Esophagus muscularis mucosa (tissue), 4 donors: ENCODE measurements around the gene PHACTR3. TPM values are rescaled to one million over a fixed set of nuclear protein-coding genes. Genes with fewer than 3 reads are reported as not detected.
A peak's percentile ranks its signal among the peaks of the same experiment; 100 is the strongest.

ENCODE experiments used
- DNase-seq: peaks from one replicate; pipeline ENCODE4 v3.0.0-alpha.2; 2017; ENCODE audit errors: extremely low spot score
- H3K27ac ChIP-seq, 4 donors: fragments of 200-600 bp; sonication (generic); replicated peaks in 1 of 4; 1 replicate in 3 of 4; 2 replicates in 1 of 4; pipeline ENCODE4 v1.5.1; 2016 to 2019; ENCODE audit warnings: mild to moderate bottlenecking in 1 of 4
- H3K27me3 ChIP-seq, 4 donors: fragments of 200-600 bp; sonication (generic); one replicate each; pipeline versions ENCODE4 v1.5.1 to v1.6.0; 2016 to 2019
- H3K36me3 ChIP-seq, 4 donors: fragments of 200-600 bp; sonication (generic); one replicate each; pipeline ENCODE4 v1.5.1; 2016 to 2019
- H3K4me1 ChIP-seq, 4 donors: fragments of 200-600 bp; sonication (generic); one replicate each; pipeline ENCODE4 v1.5.1; 2016 to 2019
- H3K4me3 ChIP-seq, 4 donors: fragments of 200-600 bp; sonication (generic); 1 replicate in 2 of 4; 2 replicates in 2 of 4; pipeline ENCODE4 v1.5.1; 2016 to 2019; ENCODE audit warnings: mild to moderate bottlenecking in 4 of 4, moderate library complexity in 1 of 4
- H3K9me3 ChIP-seq, 4 donors: fragments of 200-600 bp; sonication (generic); 1 replicate in 3 of 4; 2 replicates in 1 of 4; pipeline ENCODE4 v1.5.1; 2016 to 2019
- CTCF ChIP-seq, 3 experiments: fragments of 200-600 bp in 2 of 3; fragments of 450-650 bp in 1 of 3; sonication (generic) in 2 of 3; IDR thresholded peaks; one replicate each; pipeline ENCODE4 v1.5.1; 2017 to 2019; ENCODE audit warnings: antibody characterized with exemption in 3 of 3, mild to moderate bottlenecking in 2 of 3, moderate library complexity in 1 of 3
- EP300 ChIP-seq: sonication (generic); formaldehyde crosslinking; IDR thresholded peaks from one replicate; pipeline ENCODE4 v1.6.1; 2017; ENCODE audit warnings: antibody characterized with exemption
- POLR2A ChIP-seq: fragments of 450-650 bp; IDR thresholded peaks from one replicate; pipeline ENCODE4 v1.6.1; 2017; ENCODE audit warnings: antibody characterized with exemption, moderate library complexity, mild to moderate bottlenecking, low read depth
- POLR2AphosphoS5 ChIP-seq, 2 donors: sonication (generic); formaldehyde crosslinking; IDR thresholded peaks; one replicate each; pipeline ENCODE4 v1.6.1; 2017; ENCODE audit warnings: antibody characterized with exemption in 2 of 2
- WGBS: methylation state at CpG from one replicate; pipeline ENCODE4 v1.1.5; 2018; 5-methylcytosine and 5-hydroxymethylcytosine counted together
- intact Hi-C: fragments of 100-400 bp; cut with DNase I; formaldehyde crosslinking; loops from one replicate; pipeline ENCODE4 v1.15.1; 2023
- total RNA-seq, 4 donors: library from RNA; depleted of rRNA; stranded (reverse); fragments of >200 nt; gene quantifications; one replicate each; pipeline versions ENCODE4 v1.1.0 to v1.2.1, GENCODE V29; 2016

Gene PHACTR3
- total RNA-seq, 4 donors from 2014 or later: 0.17 to 0.86 (median 0.56) TPM

- H3K9me3 ChIP-seq: no peaks in the 10 kb centered on the region
- no peak overlapping the region for H3K4me3 ChIP-seq
- no peaks in the 10 kb centered on the region for H3K36me3 ChIP-seq
- TF ChIP-seq EP300 (no peak), POLR2A (no peak), CTCF (IDR thresholded peaks at IDR 0.05) (no peak), POLR2AphosphoS5 (IDR thresholded peaks at IDR 0.05) (no peak)
- WGBS: 80% methylated on average over 12 of the region's 12 CpGs
- peak; percentile 80 for DNase-seq
- H3K4me1 ChIP-seq: peaks cover under 1 to 16% (median under 1%) of the 10 kb centered on the region in 4 donors
- H3K27me3 ChIP-seq: no peaks in the 10 kb centered on the region
- intact Hi-C loops: no loop called here
- H3K27ac ChIP-seq: no peak overlapping the region
Observed at GRCh38 chr20:59829786-59830664, 225.7 kb downstream of the PHACTR3 start.

GRCh38 chr20:59830665-59831023, 226.3 kb downstream of the PHACTR3 start:
- WGBS: 80% methylated on average over 1 of the region's 6 CpGs
- H3K4me1 ChIP-seq: peaks cover 6 to 22% (median 7%) of the 10 kb centered on the region in 4 donors
- no peak for DNase-seq
- TF ChIP-seq POLR2AphosphoS5 (IDR thresholded peaks at IDR 0.05): no peak
- TF ChIP-seq CTCF (IDR thresholded peaks at IDR 0.05): no peak
- TF ChIP-seq EP300: no peak
- no peak for TF ChIP-seq POLR2A
- intact Hi-C loops: no loop called here
- H3K27ac ChIP-seq: no peak overlapping the region
- no peaks in the 10 kb centered on the region for H3K27me3 ChIP-seq
- no peak overlapping the region for H3K4me3 ChIP-seq
- no peaks in the 10 kb centered on the region for H3K36me3 ChIP-seq
- H3K9me3 ChIP-seq: no peaks in the 10 kb centered on the region

- Histone ChIP-seq H3K27ac (no peak overlapping the region), H3K36me3 (no peaks in the 10 kb centered on the region), H3K4me3 (no peak overlapping the region), H3K9me3 (no peaks in the 10 kb centered on the region), H3K27me3 (no peaks in the 10 kb centered on the region), H3K4me1 (peaks cover 13 to 28% (median 13%) of the 10 kb centered on the region in 4 donors)
- 78% methylated on average over 15 of the region's 23 CpGs for WGBS
- DNase-seq: peak; percentile 92
- intact Hi-C loops: no loop called here
- TF ChIP-seq POLR2A (no peak), CTCF (IDR thresholded peaks at IDR 0.05) (no peak), POLR2AphosphoS5 (IDR thresholded peaks at IDR 0.05) (no peak), EP300 (no peak)
Observed at GRCh38 chr20:59831024-59831915, 226.9 kb downstream of the PHACTR3 start.

- peaks cover 0 to 5% (median 0%) of the 10 kb centered on the region in 4 donors for H3K27me3 ChIP-seq
- intact Hi-C loops: no loop called here
- H3K27ac ChIP-seq: no peak overlapping the region
- no peak for TF ChIP-seq POLR2A
- TF ChIP-seq CTCF (IDR thresholded peaks at IDR 0.05): no peak
- TF ChIP-seq EP300: no peak
- no peak for TF ChIP-seq POLR2AphosphoS5 (IDR thresholded peaks at IDR 0.05)
- 70% methylated on average over 3 of the region's 3 CpGs for WGBS
- H3K4me1 ChIP-seq: peaks cover 16 to 27% (median 19%) of the 10 kb centered on the region in 4 donors
- DNase-seq: peak; percentile 87
- H3K4me3 ChIP-seq: no peak overlapping the region
- H3K36me3 ChIP-seq: no peaks in the 10 kb centered on the region
- H3K9me3 ChIP-seq: no peaks in the 10 kb centered on the region
Observed at GRCh38 chr20:59831916-59832270, 227.6 kb downstream of the PHACTR3 start.
